Left kidney (tissue), 2 donors: Measurements from ENCODE around the gene GPR62. TPM values are rescaled to one million over a fixed set of nuclear protein-coding genes. Genes with fewer than 3 reads are reported as not detected.

Source experiments
- DNase-seq: peaks from one replicate; pipeline ENCODE4 v3.0.0-alpha.2; 2013
- polyA plus RNA-seq: library from polyadenylated mRNA; unstranded; fragments of 120-200 nt; gene quantifications from one replicate; pipeline ENCODE4 v1.2.1, GENCODE V29; 2013; ENCODE audit not compliant: insufficient read length

GPR62 gene
- polyA plus RNA-seq, 1 donor = 0.48 TPM

DNA sequence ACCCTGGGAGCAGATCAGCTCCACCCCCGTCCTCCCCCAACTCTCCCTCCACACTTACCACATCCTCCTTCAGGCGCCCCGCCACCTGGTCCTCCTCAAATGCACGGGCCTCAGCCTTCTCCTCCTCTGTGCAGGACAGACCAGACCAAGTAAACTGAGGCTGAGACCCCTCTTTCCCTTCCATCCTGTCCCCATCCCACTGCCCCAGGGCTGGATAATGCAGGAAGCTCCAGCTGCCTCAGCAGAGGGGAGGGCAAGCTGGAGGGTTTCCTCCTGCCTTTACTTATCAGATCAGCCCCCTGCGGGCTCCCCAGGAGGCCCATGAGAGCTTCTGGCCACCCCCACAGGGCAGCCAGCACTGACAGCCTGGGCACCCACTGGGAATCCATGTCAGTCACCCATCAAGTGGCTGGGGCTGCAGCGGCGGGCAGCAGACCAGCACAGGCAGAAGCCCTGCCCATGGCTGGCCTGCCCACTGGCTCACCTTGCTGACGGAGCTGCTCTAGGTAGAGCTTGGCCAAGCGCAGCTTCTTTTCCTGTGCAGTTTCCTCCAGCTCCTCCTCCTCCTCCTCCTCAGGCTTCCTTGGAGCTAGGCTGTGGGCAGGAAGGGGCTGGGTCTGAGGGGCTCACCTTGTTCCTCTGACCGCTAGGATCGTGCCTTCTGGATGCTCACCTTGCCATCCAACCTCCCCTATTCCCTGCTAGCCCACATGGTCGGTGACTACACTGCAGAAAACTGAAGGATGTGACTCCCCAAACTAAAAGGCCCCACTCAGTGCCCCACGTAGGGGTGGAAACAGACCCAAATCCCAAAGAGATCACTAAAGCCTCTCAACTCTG, 17.4 kb upstream of the GPR62 start:
- DNase-seq = no peak

DNA sequence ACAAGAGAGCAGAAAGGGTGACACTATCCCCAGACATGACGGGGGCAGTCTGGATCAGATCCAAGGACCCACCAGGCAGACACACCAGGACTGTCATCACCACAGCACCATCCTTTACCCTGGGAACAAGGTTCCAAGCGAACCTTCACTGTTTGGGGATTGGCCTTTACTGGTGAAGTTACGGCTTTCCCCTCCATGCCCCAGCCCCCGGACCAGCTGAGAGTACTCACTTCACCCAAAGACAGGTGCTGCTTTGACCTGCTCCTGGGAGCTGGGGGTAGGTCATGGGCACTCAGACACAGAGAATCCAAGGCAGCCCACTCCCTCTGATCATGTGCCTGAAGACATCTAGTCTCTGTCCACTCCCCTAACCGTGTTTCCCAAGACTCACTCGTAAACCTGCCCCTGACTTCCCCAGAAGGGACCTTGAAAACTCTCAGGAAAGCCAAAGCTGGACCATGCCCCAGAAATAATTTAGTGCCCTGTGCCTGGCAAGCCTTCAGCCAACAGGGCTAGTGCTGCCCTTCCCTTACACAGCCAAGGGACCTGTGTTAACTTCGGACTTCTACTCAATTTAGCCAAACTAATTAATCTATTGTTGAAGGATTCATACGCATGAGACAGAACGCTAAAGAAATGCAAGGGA, 16.3 kb upstream of the GPR62 start:
- DNase-seq = no peak

DNA sequence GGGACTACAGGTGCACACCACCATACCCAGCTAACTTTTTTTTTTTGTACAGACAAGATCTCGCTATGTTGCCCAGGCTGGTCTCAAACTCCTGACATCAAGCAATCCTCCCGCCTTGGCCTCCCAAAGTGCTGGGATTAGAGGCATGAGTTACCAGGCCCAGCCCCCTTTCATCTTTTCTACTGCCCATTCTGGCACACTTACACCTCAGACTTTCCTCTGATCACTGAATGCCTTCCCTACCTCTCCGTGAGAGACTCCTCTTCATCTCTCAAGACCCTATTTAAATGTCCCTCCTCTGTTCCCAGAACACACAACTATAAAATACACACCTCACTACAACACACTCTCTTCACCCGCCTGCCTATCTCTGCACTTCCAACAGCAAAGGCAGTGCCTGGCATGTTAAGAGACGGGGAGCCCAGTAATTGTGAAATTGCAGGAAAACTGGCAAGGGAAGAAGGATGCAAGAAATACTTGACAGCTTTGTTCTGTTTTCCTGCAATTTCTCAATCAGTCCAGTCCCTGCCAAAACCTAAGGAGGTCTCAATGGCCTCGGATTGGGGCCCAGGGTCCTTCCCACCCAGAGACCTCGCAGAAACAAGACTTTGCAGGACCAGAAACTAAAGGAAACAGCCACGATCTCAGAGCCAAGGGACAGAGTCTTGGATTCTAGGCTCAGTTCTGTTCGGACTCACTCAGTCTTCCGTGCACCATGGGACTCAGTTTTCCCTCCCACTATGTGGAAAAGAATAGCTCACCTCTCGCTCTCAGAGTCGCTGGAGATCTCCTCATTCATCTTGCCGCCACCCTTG, 14.3 kb upstream of the GPR62 start:
- no peak for DNase-seq

DNA sequence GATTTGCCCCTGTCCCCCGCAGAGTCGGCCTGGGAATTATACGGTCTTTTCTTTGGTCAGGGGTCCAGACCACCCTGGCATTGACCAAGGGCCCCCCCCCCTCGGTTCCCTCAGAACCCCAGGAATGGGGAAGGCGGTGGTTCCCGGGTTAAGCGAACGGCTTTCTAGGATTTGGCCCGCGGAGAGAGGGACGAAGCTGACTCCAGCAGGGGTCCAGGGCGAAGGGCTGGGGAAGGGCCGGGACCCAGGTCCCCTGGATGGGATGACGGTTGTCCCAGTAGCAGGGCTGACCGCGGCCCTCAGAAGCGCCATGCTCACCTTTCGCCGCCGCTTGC, 13.8 kb upstream of the GPR62 start:
- DNase-seq = no peak

DNA sequence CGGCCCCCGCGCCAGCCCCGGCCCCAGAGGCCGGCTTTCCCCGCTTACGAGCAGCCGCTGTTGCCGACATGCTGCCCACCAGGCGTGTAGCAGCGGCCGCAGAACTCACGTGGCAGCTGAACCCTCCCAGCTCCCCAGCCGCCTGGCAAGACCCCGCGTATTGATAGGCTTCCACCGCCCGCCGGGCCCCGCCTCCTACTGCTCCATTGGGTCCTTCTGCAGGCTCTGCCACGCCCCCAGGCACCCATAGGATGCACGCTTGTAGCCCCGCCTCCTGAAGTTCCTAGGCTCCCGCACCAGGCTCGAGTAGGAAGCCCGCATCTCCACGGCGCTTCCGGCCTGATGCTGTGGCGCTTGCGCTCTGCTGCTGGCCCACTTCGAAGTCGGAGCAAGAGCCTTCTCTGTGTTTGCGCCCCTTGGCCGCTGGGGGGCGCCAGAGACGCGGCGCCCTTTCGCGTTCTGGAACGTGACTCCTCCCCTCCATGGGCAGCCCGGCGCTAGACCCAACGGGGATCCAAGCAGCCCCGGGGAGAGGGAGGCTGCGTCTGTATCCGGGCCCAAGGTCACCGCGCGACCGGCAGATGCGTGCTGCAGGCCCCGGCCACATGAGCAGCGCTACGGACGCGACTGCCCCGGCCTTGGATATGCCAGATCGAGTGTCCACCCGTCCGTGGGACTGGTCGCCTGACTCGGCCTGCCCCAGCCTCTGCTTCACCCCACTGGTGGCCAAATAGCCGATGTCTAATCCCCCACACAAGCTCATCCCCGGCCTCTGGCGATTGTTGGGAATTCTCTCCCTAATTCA, 13.2 kb upstream of the GPR62 start, which contains the start of the genes PARP3 and RRP9:
Gene PARP3 (plus strand): TSS at position 566 of the 805 bp plus-strand sequence. CDS start 993 bp downstream, outside the sequence.
Gene RRP9 (minus strand): TSS at position 107 of the 805 bp plus-strand sequence. CDS start 37 bp downstream, at position 70.
- peak; percentile 99 for DNase-seq

DNA sequence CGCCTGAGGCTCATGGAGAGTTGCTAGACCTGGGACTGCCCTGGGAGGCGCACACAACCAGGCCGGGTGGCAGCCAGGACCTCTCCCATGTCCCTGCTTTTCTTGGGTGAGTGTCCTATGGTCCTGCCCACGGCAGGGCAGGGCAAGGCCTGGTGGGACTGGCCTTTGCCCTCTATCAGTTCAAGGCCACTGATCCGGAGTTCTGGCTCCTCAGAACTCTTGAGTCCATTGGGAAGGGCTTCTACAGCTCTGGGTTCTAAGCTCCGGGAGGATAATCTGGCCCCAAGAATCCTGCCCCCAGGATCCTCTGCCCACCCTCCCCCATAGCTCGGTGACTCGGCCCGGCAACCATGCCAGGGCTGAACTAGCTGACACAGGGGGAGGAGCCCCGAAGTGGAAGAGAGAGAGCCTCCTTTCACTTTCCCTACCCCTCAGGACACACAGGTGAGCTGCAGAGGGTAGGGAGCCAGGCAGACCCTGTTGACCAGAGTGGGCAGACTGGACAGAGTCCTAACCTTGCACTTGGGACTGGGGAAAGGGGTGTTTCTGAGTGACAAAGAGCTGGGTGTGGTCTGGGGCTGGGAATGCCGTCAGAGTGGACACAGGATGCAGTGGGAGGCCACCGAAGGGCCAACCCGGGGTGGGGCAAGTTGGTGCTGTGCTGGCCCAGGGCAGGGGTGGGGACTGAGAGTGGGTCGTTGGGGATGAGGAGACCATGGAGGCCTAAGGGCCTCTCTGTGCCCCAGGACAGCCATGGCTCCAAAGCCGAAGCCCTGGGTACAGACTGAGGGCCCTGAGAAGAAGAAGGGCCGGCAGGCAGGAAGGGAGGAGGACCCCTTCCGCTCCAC, 12.4 kb upstream of the GPR62 start:
- no peak for DNase-seq

DNA sequence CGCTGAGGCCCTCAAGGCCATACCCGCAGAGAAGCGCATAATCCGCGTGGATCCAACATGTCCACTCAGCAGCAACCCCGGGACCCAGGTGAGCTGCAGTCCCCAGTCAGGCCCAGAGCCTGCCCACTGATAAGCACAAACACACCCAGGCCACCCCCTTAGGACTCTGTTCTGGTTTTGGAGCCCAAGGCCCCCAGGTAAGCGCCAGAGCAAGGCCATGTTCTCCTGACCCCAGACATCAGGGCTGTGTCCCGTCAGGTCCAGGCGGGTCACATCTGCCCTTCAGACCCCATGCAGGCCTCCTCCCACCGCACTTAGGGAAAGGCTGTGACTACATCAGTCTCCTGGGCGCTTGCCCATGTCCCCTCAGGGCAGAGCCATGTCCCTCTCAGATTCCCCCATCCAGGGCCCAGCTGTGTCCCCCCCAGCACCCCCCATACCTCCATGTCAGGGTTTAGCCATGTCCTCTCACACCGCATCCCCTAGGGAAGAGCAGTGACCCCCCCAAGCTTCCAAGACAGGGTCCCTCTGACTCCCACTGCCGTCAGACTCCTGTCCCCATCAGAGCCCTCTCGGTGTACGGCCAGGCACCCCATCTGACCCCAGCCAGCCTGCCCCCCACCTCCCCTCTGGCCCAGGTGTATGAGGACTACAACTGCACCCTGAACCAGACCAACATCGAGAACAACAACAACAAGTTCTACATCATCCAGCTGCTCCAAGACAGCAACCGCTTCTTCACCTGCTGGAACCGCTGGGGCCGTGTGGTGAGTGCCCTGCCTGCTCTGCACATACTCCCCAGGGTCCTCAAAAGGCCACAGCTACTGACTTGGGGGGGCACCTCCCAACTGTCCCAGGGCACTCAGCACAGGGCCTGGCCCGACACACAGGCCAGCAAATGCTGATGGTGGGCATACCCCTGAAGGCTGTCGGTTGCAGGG, 11.5 kb upstream of the GPR62 start:
- DNase-seq = no peak

DNA sequence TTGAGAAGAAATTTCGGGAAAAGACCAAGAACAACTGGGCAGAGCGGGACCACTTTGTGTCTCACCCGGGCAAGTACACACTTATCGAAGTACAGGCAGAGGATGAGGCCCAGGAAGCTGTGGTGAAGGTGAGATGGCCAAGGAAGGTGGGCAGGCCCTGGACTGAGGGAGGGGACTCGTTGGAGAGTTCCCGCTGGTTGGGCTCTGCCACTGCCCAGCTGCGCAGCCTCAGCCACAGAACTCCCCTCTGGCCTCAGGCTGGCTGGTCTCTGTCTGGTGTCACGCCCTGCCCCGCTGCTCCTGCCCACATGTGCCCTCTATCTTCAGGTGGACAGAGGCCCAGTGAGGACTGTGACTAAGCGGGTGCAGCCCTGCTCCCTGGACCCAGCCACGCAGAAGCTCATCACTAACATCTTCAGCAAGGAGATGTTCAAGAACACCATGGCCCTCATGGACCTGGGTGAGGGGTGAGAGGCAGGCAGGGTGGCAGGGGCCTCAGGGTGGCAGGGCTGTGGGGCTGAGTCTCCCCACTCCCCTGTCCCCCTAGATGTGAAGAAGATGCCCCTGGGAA, 10.6 kb upstream of the GPR62 start:
- DNase-seq = no peak

DNA sequence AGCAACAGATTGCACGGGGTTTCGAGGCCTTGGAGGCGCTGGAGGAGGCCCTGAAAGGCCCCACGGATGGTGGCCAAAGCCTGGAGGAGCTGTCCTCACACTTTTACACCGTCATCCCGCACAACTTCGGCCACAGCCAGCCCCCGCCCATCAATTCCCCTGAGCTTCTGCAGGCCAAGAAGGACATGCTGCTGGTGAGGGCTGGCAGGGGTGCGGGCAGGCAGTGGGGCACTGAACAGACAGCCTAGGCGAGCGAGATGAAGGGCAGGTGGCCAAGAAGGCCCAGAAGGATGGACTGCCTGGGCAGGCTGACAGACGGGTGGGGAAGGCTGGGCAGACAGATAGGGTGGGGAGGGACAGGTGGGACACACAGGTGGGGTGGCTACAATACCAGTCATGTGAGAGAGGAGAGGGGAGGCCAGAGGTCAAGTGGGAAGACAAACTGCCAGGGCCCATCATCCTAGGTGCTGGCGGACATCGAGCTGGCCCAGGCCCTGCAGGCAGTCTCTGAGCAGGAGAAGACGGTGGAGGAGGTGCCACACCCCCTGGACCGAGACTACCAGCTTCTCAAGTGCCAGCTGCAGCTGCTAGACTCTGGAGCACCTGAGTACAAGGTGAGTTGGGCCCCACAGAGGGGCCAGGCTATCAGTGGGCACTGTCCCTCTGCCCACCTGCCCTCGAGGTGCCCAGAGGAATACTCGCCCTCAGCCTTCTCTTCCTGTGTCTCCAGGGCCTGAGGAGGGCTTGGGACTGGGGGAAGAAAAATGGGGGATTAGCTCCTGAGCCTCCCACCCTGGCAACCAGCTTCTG, 9.9 kb upstream of the GPR62 start:
- DNase-seq = no peak

DNA sequence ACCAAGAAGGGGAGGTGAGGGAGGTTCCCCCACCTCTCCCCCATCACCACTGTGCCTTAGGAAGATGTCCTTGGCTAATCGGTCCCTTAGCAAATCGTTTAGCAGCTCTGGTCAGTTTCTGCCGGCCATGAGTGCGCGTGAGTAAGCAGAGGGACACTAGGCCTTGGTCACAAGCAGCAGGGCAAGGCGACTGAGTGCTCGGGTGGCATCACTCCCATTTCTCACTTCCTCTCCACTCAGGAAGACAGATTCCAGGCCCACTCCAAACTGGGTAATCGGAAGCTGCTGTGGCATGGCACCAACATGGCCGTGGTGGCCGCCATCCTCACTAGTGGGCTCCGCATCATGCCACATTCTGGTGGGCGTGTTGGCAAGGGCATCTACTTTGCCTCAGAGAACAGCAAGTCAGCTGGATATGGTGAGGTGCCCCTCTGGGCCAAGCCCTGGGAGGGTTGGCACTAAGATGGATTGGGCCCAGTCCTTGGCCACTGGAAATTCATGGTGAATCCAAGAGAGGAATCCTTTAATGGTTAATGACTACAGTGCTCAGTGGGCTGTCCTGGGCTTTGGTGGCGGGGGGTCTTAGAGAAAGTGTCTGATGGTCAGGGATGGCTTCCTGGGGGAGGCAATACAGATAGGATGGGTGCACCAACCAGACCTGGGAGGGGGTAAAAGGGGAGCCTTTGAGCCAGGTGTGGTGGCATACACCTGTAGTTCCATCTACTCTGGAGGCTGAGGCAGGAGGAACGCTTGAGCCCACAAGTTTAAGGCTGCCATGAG, 9.1 kb upstream of the GPR62 start:
- no peak for DNase-seq

DNA sequence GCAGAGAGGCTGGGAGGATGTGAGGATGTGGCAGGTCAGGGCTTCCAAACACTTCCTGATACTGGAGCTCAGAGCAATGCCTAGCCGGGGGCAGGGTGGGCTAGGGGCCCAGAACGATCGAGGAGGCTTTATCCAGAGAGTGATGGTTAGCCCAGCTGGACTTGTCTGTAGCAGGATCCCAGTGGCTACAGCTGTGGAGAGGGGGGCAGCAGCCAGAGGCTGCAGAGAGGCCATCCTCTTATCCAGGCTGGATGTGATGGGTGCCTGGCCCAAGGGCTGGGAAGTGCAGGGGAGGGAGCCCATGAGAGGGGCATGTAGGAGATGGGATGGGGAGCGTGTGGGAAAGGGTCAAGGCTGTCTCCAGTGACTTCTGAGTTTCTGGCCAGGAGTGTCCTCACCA, 8.4 kb upstream of the GPR62 start:
- no peak for DNase-seq

DNA sequence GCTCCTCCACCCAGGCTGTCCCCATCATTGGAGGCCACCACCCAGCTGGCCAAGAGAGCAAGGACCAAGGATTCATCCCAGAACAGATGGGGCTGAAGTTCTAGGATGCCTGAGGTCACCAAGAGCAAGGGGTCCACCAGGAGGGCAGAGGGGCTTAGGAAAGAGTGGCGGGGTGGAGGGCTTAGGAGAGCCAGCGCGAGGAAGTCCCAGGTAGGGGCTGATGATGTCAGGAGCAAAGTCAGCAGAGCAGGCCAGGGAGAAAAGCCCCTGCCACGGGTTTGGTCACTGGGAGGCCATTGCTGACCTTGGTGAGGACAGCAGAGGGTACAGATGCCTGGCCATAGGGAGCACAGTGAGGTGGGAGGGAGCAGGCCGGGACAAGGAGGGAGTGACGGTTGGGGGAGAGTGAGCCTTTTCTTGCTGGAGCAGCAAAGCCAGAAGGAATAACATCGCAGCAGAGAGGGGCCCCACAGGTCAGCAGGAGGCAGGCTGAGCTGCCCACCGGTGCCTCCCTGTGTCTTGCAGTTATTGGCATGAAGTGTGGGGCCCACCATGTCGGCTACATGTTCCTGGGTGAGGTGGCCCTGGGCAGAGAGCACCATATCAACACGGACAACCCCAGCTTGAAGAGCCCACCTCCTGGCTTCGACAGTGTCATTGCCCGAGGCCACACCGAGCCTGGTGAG, 7.8 kb upstream of the GPR62 start:
- DNase-seq = no peak

DNA sequence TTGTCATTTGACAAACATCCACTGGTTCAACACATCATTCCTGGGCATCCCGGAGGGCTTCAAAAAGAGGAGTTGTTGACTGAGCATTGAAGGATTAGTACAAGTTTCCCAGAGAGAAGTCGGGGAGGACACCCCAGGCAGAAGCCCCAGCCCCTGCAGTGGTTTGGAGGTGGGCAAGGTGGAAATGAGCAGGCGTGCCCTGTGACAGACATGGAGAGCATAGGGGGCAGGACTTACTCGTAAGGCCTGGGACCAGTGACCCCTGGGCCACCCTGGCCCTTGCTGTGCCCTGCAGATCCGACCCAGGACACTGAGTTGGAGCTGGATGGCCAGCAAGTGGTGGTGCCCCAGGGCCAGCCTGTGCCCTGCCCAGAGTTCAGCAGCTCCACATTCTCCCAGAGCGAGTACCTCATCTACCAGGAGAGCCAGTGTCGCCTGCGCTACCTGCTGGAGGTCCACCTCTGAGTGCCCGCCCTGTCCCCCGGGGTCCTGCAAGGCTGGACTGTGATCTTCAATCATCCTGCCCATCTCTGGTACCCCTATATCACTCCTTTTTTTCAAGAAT, 7.1 kb upstream of the GPR62 start:
- no peak for DNase-seq

DNA sequence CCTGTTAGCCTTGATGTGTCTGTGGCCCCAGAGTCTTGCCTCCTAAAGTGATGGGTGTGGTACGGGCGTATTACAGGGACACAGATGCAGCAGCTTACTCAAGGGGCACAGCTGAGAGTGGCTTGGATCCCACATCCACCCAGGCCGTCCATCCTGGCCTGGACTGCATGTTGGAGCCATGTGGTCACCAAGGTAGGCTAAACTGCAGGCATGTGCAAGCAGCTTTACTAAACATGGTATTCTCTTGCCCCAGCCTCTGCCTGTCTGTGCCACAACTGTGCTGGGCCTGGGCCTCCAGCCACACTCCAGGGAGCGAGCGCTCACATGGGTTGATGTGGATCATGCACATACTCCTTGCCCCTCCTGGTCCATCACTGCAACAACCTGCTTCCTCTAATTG, 6.1 kb upstream of the GPR62 start:
- DNase-seq = no peak

DNA sequence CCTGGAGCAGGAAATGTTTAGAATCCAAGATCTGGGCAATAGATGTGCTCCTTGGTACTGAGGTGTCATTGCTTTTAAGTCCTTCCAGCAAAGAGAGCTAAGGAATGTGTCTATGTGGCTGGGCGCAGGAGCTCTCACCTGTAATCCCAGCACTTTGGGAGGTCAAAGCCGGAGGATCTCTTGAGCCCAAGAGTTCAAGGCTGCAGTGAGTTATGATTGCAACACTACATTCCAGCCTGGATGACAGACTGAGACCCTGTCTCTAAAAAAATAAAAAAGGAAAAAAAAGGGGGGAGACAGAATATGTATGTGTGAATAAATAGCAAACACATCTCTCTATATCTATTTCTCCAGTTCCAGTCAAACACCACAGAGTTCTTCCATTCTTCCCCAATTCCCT, 4.3 kb upstream of the GPR62 start:
- DNase-seq = no peak

DNA sequence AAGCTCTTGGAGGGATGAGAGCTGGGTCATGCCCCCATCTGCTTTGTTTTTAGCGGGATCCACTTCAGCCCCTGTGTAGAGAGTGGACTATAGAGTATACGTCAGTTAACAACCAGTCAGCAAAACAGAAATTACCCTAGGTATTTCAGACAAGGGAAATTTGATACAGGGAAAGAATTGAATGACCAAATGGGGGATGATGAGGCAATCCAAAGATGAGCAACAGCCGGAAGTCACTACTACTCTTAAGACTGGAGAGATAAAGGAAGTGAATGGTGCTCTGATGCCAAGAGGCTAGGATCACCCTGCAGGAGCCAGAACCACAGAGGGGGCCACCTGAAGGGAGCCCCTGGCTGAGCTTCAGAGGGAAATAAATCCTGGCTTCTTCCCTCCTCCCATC, 1.7 kb upstream of the GPR62 start:
- no peak for DNase-seq

DNA sequence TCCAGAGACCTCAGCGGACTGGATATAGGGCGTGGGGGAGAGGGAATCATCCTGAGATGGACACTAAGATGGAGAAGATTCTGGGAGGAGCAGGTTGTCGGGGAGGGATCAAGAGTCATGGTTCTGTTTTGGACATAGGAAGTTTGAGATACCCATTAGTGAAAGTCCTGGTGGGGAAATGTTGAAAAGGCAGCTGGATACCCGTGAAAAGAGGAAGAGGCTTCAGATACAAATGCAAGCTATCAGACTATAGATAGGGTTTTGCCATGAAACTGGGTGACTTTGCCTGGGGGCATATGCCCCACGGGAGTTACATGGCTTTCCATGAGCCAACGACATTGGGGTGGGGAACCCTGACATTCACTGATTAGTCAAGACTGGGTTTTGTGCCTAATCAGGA, 1.1 kb upstream of the GPR62 start:
- no peak for DNase-seq
